SK-N-SH (cell line): Measurements from ENCODE around the gene TBC1D9B. TPM values are rescaled to one million over a fixed set of nuclear protein-coding genes. Genes with fewer than 3 reads are reported as not detected.

Experiments used
- CTCF ChIA-PET: fragments of 300-600, 350-600 bp; formaldehyde crosslinking; extraction: SDS; loops from one replicate; lab custom pipeline; 2021; lab: Yijun Ruan, JAX
- POLR2A ChIA-PET: fragments of 350-600 bp; sonication (Branson Sonifier 250); formaldehyde crosslinking; extraction: SDS; loops from one replicate; lab custom pipeline; 2020; ENCODE audit warnings: antibody characterized with exemption, inconsistent platforms; lab: Yijun Ruan, JAX
- DNase-seq: peaks from one replicate; pipeline ENCODE4 v3.0.0; 2012
- H2AFZ ChIP-seq: fragments of 200-600 bp; sonication (generic); 2 replicates; pipeline ENCODE4 v1.8.1; 2016; ENCODE audit warnings: antibody characterized with exemption, mild to moderate bottlenecking, low read depth
- H3F3A ChIP-seq: fragments of 200-600 bp; sonication (generic); replicated peaks from 2 replicates; pipeline ENCODE3; 2016; ENCODE audit warnings: antibody characterized with exemption, mild to moderate bottlenecking; ENCODE audit not compliant: insufficient read depth
- H3K27ac ChIP-seq, 2 experiments: fragments of 200-500 bp in 1 of 2; fragments of 200-600 bp in 1 of 2; sonication (Bioruptor generic) in 1 of 2; sonication (generic), shearing (Covaris generic) in 1 of 2; 2 replicates each; pipeline versions ENCODE4 v1.5.1 to v1.6.1; 2014 to 2016; ENCODE audit warnings: low read depth in 2 of 2, inconsistent platforms in 1 of 2, low read length in 1 of 2, mild to moderate bottlenecking in 1 of 2, mixed read lengths in 1 of 2
- H3K27me3 ChIP-seq: fragments of 200-600 bp; sonication (generic), shearing (Covaris generic); 2 replicates; pipeline ENCODE4 v1.6.1; 2016; ENCODE audit warnings: mixed run types; ENCODE audit not compliant: insufficient read depth
- H3K36me3 ChIP-seq, 2 experiments: fragments of 200-500 bp in 1 of 2; fragments of 200-600 bp in 1 of 2; sonication (Bioruptor generic) in 1 of 2; sonication (generic) in 1 of 2; replicated peaks in 1 of 2; 2 replicates each; pipeline versions ENCODE3 to v1.5.1; 2014 to 2016; ENCODE audit warnings: low read length in 1 of 2, mild to moderate bottlenecking in 1 of 2; ENCODE audit not compliant: insufficient read depth in 2 of 2, control insufficient read depth in 1 of 2
- H3K4me1 ChIP-seq, 2 experiments: fragments of 200-500 bp in 1 of 2; fragments of 200-600 bp in 1 of 2; sonication (Bioruptor generic) in 1 of 2; sonication (generic), shearing (Covaris generic) in 1 of 2; 2 replicates each; pipeline versions ENCODE4 v1.5.1 to v1.6.1; 2014 to 2016; ENCODE audit warnings: low read depth in 1 of 2, low read length in 1 of 2, mixed run types in 1 of 2; ENCODE audit not compliant: insufficient read depth in 2 of 2, control insufficient read depth in 1 of 2
- H3K4me2 ChIP-seq: fragments of 200-600 bp; sonication (generic), shearing (Covaris generic); 2 replicates; pipeline ENCODE4 v1.6.1; 2017; ENCODE audit warnings: mixed run types
- H3K4me3 ChIP-seq, 2 experiments: fragments of 200-500 bp in 1 of 2; fragments of 200-600 bp in 1 of 2; sonication (Bioruptor generic) in 1 of 2; sonication (generic), shearing (Covaris generic) in 1 of 2; 2 replicates each; pipeline versions ENCODE4 v1.5.1 to v1.8.1; 2014 to 2016; ENCODE audit warnings: low read depth in 2 of 2, inconsistent platforms in 1 of 2, low read length in 1 of 2, mild to moderate bottlenecking in 1 of 2, mixed read lengths in 1 of 2, moderate library complexity in 1 of 2
- H3K79me2 ChIP-seq: fragments of 200-600 bp; sonication (generic); 2 replicates; pipeline ENCODE4 v1.8.1; 2017; ENCODE audit warnings: mild to moderate bottlenecking; ENCODE audit not compliant: insufficient read depth
- H3K9ac ChIP-seq: fragments of 200-600 bp; sonication (generic); 2 replicates; pipeline ENCODE4 v1.6.1; 2017; ENCODE audit warnings: mixed run types
- H3K9me2 ChIP-seq: fragments of 200-600 bp; sonication (generic); 2 replicates; pipeline ENCODE4 v1.6.1; 2017; ENCODE audit warnings: mixed run types
- H3K9me3 ChIP-seq: fragments of 200-600 bp; sonication (generic); 2 replicates; pipeline ENCODE4 v1.6.1; 2017; ENCODE audit warnings: mixed run types, mild to moderate bottlenecking, moderate library complexity
- H4K20me1 ChIP-seq: fragments of 200-600 bp; sonication (generic); 2 replicates; pipeline ENCODE4 v1.6.1; 2017; ENCODE audit warnings: mild to moderate bottlenecking, mixed run types; ENCODE audit not compliant: insufficient read depth
- CTCF ChIP-seq: fragments of 200-600 bp; sonication (generic); IDR thresholded peaks from 2 replicates; pipeline ENCODE4 v1.6.1; 2017; ENCODE audit warnings: antibody characterized with exemption, mild to moderate bottlenecking, moderate library complexity
- EZH2phosphoT487 ChIP-seq: fragments of 200-600 bp; sonication (generic); IDR thresholded peaks from 2 replicates; pipeline ENCODE4 v1.6.1; 2017; ENCODE audit warnings: low read depth, mixed run types, mild to moderate bottlenecking, antibody characterized with exemption, moderate library complexity, borderline replicate concordance
- FOXM1 ChIP-seq: IDR thresholded peaks from 2 replicates; pipeline ENCODE4 v1.4.0; 2012; ENCODE audit warnings: low read depth, mild to moderate bottlenecking
- MEF2A ChIP-seq: IDR thresholded peaks from 2 replicates; pipeline ENCODE4 v1.4.0; 2012; ENCODE audit warnings: low read depth, borderline replicate concordance
- MXI1 ChIP-seq: IDR thresholded peaks from 2 replicates; pipeline ENCODE4 v1.6.1; 2012; ENCODE audit warnings: mild to moderate bottlenecking, low read depth, low read length, improper control_type of control experiment
- NFIC ChIP-seq: IDR thresholded peaks from 2 replicates; pipeline ENCODE4 v1.4.0; 2012; ENCODE audit warnings: borderline replicate concordance
- NRF1 ChIP-seq: IDR thresholded peaks from 2 replicates; pipeline ENCODE4 v1.6.1; 2012; ENCODE audit warnings: low read depth, mild to moderate bottlenecking, low read length
- PBX3 ChIP-seq: IDR thresholded peaks from 2 replicates; pipeline ENCODE4; 2012
- RAD21 ChIP-seq: IDR thresholded peaks from 2 replicates; pipeline ENCODE4 v1.6.1; 2012; ENCODE audit warnings: mild to moderate bottlenecking, low read length
- RCOR1 ChIP-seq: fragments of 150-350 bp; IDR thresholded peaks from 2 replicates; pipeline ENCODE4 v1.6.1; 2017; ENCODE audit warnings: antibody characterized with exemption, low read length
- REST ChIP-seq: IDR thresholded peaks from 2 replicates; pipeline ENCODE4 v1.6.1; 2012; ENCODE audit warnings: mild to moderate bottlenecking, low read depth, low read length, moderate library complexity
- RXRA ChIP-seq: IDR thresholded peaks from 2 replicates; pipeline ENCODE4 v1.4.0; 2012; ENCODE audit warnings: low read depth, mild to moderate bottlenecking, borderline replicate concordance
- SMC3 ChIP-seq: IDR thresholded peaks from 2 replicates; pipeline ENCODE4 v1.6.1; 2012; ENCODE audit warnings: low read depth, low read length, improper control_type of control experiment
- TCF12 ChIP-seq: IDR thresholded peaks from 2 replicates; pipeline ENCODE4 v1.4.0; 2012
- USF2 ChIP-seq: fragments of 150-350 bp; IDR thresholded peaks from 2 replicates; pipeline ENCODE4 v1.6.1; 2017; ENCODE audit warnings: antibody characterized with exemption, low read length, low read depth, borderline replicate concordance
- YY1 ChIP-seq: IDR thresholded peaks from 2 replicates; pipeline ENCODE4 v1.4.0; 2012; ENCODE audit warnings: low read depth, mild to moderate bottlenecking
- ZBTB33 ChIP-seq: IDR thresholded peaks from 2 replicates; pipeline ENCODE4 v1.4.0; 2012; ENCODE audit warnings: low read depth, borderline replicate concordance
- WGBS: methylation state at CpG from one replicate; pipeline ENCODE4 v1.1.6; 2017; ENCODE audit warnings: low lambda C conversion rate; 5-methylcytosine and 5-hydroxymethylcytosine counted together
- polyA plus RNA-seq, 3 experiments: library from polyadenylated mRNA; depleted of rRNA; stranded (reverse); fragments of >200 nt; gene quantifications; 2 replicates each; pipeline ENCODE4 v1.2.3, GENCODE V29; 2012

TBC1D9B gene
- polyA plus RNA-seq, 1 of the 3 experiments (the other 2 are of a cell fraction), result 75.6 TPM

GRCh38 chr5:179875741-179876609 lies 31.7 kb downstream of the TBC1D9B start:
- Histone ChIP-seq H3K79me2 (no peaks in the 10 kb centered on the region), H3K4me1 (no peaks in the 10 kb centered on the region), H3F3A (no peaks in the 10 kb centered on the region), H3K9me2 (no peaks in the 10 kb centered on the region), H2AFZ (no peak overlapping the region), H3K27me3 (no peaks in the 10 kb centered on the region), H3K9ac (no peak overlapping the region), H3K4me3 (no peak overlapping the region), H3K27ac (no peak overlapping the region), H3K36me3 (peaks cover 19 to 65% of the 10 kb centered on the region in 2 experiments), H3K4me2 (no peak overlapping the region), H4K20me1 (no peaks in the 10 kb centered on the region), H3K9me3 (no peaks in the 10 kb centered on the region)
- CTCF ChIA-PET, result interaction anchor here (0.7 to 2.0 kb wide), 2 partner anchors 12 to 47 kb away, joined by 3 to 5 read pairs; no protein-coding TSS in a partner anchor
- 95% methylated on average over 14 of the region's 16 CpGs for WGBS
- TF ChIP-seq YY1 (no peak), MXI1 (no peak), USF2 (no peak), RCOR1 (no peak), SMC3 (no peak), RXRA (no peak), EZH2phosphoT487 (no peak), CTCF (no peak), NRF1 (no peak), TCF12 (no peak), PBX3 (no peak), ZBTB33 (no peak), REST (no peak), FOXM1 (no peak), RAD21 (no peak), NFIC (no peak), MEF2A (no peak)
- no peak for DNase-seq
- POLR2A ChIA-PET, result no interaction called here
